ENCODE results near the gene CCDC61.

CCDC61 gene

GRCh38 chr19:46002678-46003275 lies 7.5 kb downstream of the CCDC61 start:
- WGBS (ENCODE audit: extremely low coverage, insufficient coverage, low lambda C conversion rate), result no CpG with 5 or more reads among the region's 15 CpGs
- H3K79me1 ChIP-seq (ENCODE audit: low read length), result peaks cover 4% of the 10 kb centered on the region
- no peak overlapping the region for H2BK120ac ChIP-seq (ENCODE audit: low read depth, low read length)
- DNase-seq, result no peak
- no peak overlapping the region for H3K4ac ChIP-seq (ENCODE audit: low read depth, low read length)
- H4K5ac ChIP-seq (ENCODE audit: low read length), result no peak overlapping the region
- no peaks in the 10 kb centered on the region for H3K36me3 ChIP-seq (ENCODE audit: control insufficient read depth, insufficient read depth, low read length)
- H3K56ac ChIP-seq (ENCODE audit: low read length), result no peak overlapping the region
- no peak overlapping the region for H2AK5ac ChIP-seq (ENCODE audit: low read length)
- H3K4me1 ChIP-seq (ENCODE audit: control insufficient read depth, low read depth, low read length), result peaks cover 2% of the 10 kb centered on the region
- H3K23ac ChIP-seq (ENCODE audit: low read length), result no peak overlapping the region
- H3K79me2 ChIP-seq (ENCODE audit: control insufficient read depth, insufficient read depth, low read length), result no peaks in the 10 kb centered on the region
- no peak overlapping the region for H3K9ac ChIP-seq (ENCODE audit: low read length)
- no peak overlapping the region for H2BK5ac ChIP-seq (ENCODE audit: low read length)
- no peak overlapping the region for H2BK15ac ChIP-seq (replicated peaks; ENCODE audit: low read depth)
- H3K18ac ChIP-seq (ENCODE audit: low read length), result no peak overlapping the region
- no peak overlapping the region for H4K8ac ChIP-seq (ENCODE audit: low read depth, low read length)
- no peak overlapping the region for H3K4me3 ChIP-seq (ENCODE audit: low read length)
- H3K27ac ChIP-seq (ENCODE audit: low read depth, low read length), result no peak overlapping the region
- no peaks in the 10 kb centered on the region for H3K27me3 ChIP-seq (ENCODE audit: insufficient read depth, low read length, poor library complexity)
- H3K4me2 ChIP-seq (ENCODE audit: low read length), result no peak overlapping the region

- Histone ChIP-seq H3K56ac (ENCODE audit: low read length) (no peak overlapping the region), H4K5ac (ENCODE audit: low read length) (no peak overlapping the region), H3K4me1 (ENCODE audit: control insufficient read depth, low read depth, low read length) (no peaks in the 10 kb centered on the region), H3K79me2 (ENCODE audit: control insufficient read depth, insufficient read depth, low read length) (no peaks in the 10 kb centered on the region), H3K79me1 (ENCODE audit: low read length) (peaks cover 2% of the 10 kb centered on the region), H2BK5ac (ENCODE audit: low read length) (no peak overlapping the region), H3K4me2 (ENCODE audit: low read length) (no peak overlapping the region), H3K4me3 (ENCODE audit: low read length) (no peak overlapping the region), H4K8ac (ENCODE audit: low read depth, low read length) (no peak overlapping the region), H3K4ac (ENCODE audit: low read depth, low read length) (no peak overlapping the region), H3K9ac (ENCODE audit: low read length) (no peak overlapping the region), H3K18ac (ENCODE audit: low read length) (no peak overlapping the region), H3K36me3 (ENCODE audit: control insufficient read depth, insufficient read depth, low read length) (no peaks in the 10 kb centered on the region), H2BK120ac (ENCODE audit: low read depth, low read length) (no peak overlapping the region), H2BK15ac (replicated peaks; ENCODE audit: low read depth) (no peak overlapping the region), H2AK5ac (ENCODE audit: low read length) (no peak overlapping the region), H3K23ac (ENCODE audit: low read length) (no peak overlapping the region), H3K27me3 (ENCODE audit: insufficient read depth, low read length, poor library complexity) (no peaks in the 10 kb centered on the region), H3K27ac (ENCODE audit: low read depth, low read length) (no peak overlapping the region)
- no CpG with 5 or more reads among the region's 13 CpGs for WGBS (ENCODE audit: extremely low coverage, insufficient coverage, low lambda C conversion rate)
- DNase-seq, result no peak
Observed at GRCh38 chr19:46006411-46006810, 11.1 kb downstream of the CCDC61 start.

- H2BK120ac ChIP-seq (ENCODE audit: low read depth, low read length), result no peak overlapping the region
- peak; percentile 90 for DNase-seq
- H3K9ac ChIP-seq (ENCODE audit: low read length), result no peak overlapping the region
- no peak overlapping the region for H2BK15ac ChIP-seq (replicated peaks; ENCODE audit: low read depth)
- H3K4me1 ChIP-seq (ENCODE audit: control insufficient read depth, low read depth, low read length), result peaks cover 4% of the 10 kb centered on the region
- H3K56ac ChIP-seq (ENCODE audit: low read length), result no peak overlapping the region
- H3K36me3 ChIP-seq (ENCODE audit: control insufficient read depth, insufficient read depth, low read length), result no peaks in the 10 kb centered on the region
- no CpG with 5 or more reads among the region's 28 CpGs for WGBS (ENCODE audit: extremely low coverage, insufficient coverage, low lambda C conversion rate)
- H3K4me3 ChIP-seq (ENCODE audit: low read length), result no peak overlapping the region
- H3K79me1 ChIP-seq (ENCODE audit: low read length), result no peaks in the 10 kb centered on the region
- no peak overlapping the region for H4K5ac ChIP-seq (ENCODE audit: low read length)
- H2AK5ac ChIP-seq (ENCODE audit: low read length), result no peak overlapping the region
- no peak overlapping the region for H3K4ac ChIP-seq (ENCODE audit: low read depth, low read length)
- no peaks in the 10 kb centered on the region for H3K27me3 ChIP-seq (ENCODE audit: insufficient read depth, low read length, poor library complexity)
- H4K8ac ChIP-seq (ENCODE audit: low read depth, low read length), result no peak overlapping the region
- no peak overlapping the region for H3K23ac ChIP-seq (ENCODE audit: low read length)
- no peak overlapping the region for H3K18ac ChIP-seq (ENCODE audit: low read length)
- no peak overlapping the region for H3K27ac ChIP-seq (ENCODE audit: low read depth, low read length)
- no peaks in the 10 kb centered on the region for H3K79me2 ChIP-seq (ENCODE audit: control insufficient read depth, insufficient read depth, low read length)
- no peak overlapping the region for H3K4me2 ChIP-seq (ENCODE audit: low read length)
- no peak overlapping the region for H2BK5ac ChIP-seq (ENCODE audit: low read length)
Observed at GRCh38 chr19:46009530-46010510, 14.6 kb downstream of the CCDC61 start.

GRCh38 chr19:46014534-46014933 lies 19.3 kb downstream of the CCDC61 start:
- H2AK5ac ChIP-seq (ENCODE audit: low read length), result no peak overlapping the region
- DNase-seq, result no peak

GRCh38 chr19:46014941-46015686 lies 19.8 kb downstream of the CCDC61 start:
- Histone ChIP-seq H3K79me1 (ENCODE audit: low read length) (no peaks in the 10 kb centered on the region), H3K23ac (ENCODE audit: low read length) (peak overlapping the region; percentile 90), H3K4me2 (ENCODE audit: low read length) (peak overlapping the region; percentile 65), H2BK15ac (replicated peaks; ENCODE audit: low read depth) (no peak overlapping the region), H3K4me3 (ENCODE audit: low read length) (peak overlapping the region; percentile 32), H3K36me3 (ENCODE audit: control insufficient read depth, insufficient read depth, low read length) (no peaks in the 10 kb centered on the region), H3K79me2 (ENCODE audit: control insufficient read depth, insufficient read depth, low read length) (no peaks in the 10 kb centered on the region), H3K18ac (ENCODE audit: low read length) (no peak overlapping the region), H3K27me3 (ENCODE audit: insufficient read depth, low read length, poor library complexity) (peaks cover 7% of the 10 kb centered on the region), H3K27ac (ENCODE audit: low read depth, low read length) (no peak overlapping the region), H2AK5ac (ENCODE audit: low read length) (no peak overlapping the region), H2BK120ac (ENCODE audit: low read depth, low read length) (no peak overlapping the region), H3K4ac (ENCODE audit: low read depth, low read length) (no peak overlapping the region), H4K8ac (ENCODE audit: low read depth, low read length) (no peak overlapping the region), H2BK5ac (ENCODE audit: low read length) (no peak overlapping the region), H3K9ac (ENCODE audit: low read length) (peak overlapping the region; percentile 68), H3K56ac (ENCODE audit: low read length) (peak overlapping the region; percentile 82), H4K5ac (ENCODE audit: low read length) (no peak overlapping the region), H3K4me1 (ENCODE audit: control insufficient read depth, low read depth, low read length) (peaks cover 6% of the 10 kb centered on the region)
- peak; percentile 82 for DNase-seq
- no CpG with 5 or more reads among the region's 74 CpGs for WGBS (ENCODE audit: extremely low coverage, insufficient coverage, low lambda C conversion rate)

More at GRCh38 chr19:46014534-46014933, 19.3 kb downstream of the CCDC61 start:
- no peak overlapping the region for H2BK120ac ChIP-seq (ENCODE audit: low read depth, low read length)
- H2BK15ac ChIP-seq (replicated peaks; ENCODE audit: low read depth), result no peak overlapping the region
- H3K18ac ChIP-seq (ENCODE audit: low read length), result no peak overlapping the region
- peak overlapping the region; percentile 65 for H3K4me2 ChIP-seq (ENCODE audit: low read length)
- H3K56ac ChIP-seq (ENCODE audit: low read length), result peak overlapping the region; percentile 82
- WGBS (ENCODE audit: extremely low coverage, insufficient coverage, low lambda C conversion rate), result no CpG with 5 or more reads among the region's 8 CpGs
- H3K27me3 ChIP-seq (ENCODE audit: insufficient read depth, low read length, poor library complexity), result peaks cover 7% of the 10 kb centered on the region
- no peak overlapping the region for H3K4me3 ChIP-seq (ENCODE audit: low read length)
- H3K4me1 ChIP-seq (ENCODE audit: control insufficient read depth, low read depth, low read length), result peaks cover 6% of the 10 kb centered on the region
- peak overlapping the region; percentile 90 for H3K23ac ChIP-seq (ENCODE audit: low read length)
- no peaks in the 10 kb centered on the region for H3K36me3 ChIP-seq (ENCODE audit: control insufficient read depth, insufficient read depth, low read length)
- H4K5ac ChIP-seq (ENCODE audit: low read length), result no peak overlapping the region
- H3K27ac ChIP-seq (ENCODE audit: low read depth, low read length), result no peak overlapping the region
- no peak overlapping the region for H3K4ac ChIP-seq (ENCODE audit: low read depth, low read length)
- no peak overlapping the region for H4K8ac ChIP-seq (ENCODE audit: low read depth, low read length)
- no peaks in the 10 kb centered on the region for H3K79me1 ChIP-seq (ENCODE audit: low read length)
- no peak overlapping the region for H2BK5ac ChIP-seq (ENCODE audit: low read length)
- H3K79me2 ChIP-seq (ENCODE audit: control insufficient read depth, insufficient read depth, low read length), result no peaks in the 10 kb centered on the region
- H3K9ac ChIP-seq (ENCODE audit: low read length), result peak overlapping the region; percentile 68
